H9 (cell line): ENCODE measurements around the gene ZMYND11. TPM values are rescaled to one million over a fixed set of nuclear protein-coding genes. Genes with fewer than 3 reads are reported as not detected.

Experiments
- DNase-seq: peaks from one replicate; pipeline ENCODE4 v3.0.0-alpha.2; 2017
- H2AFZ ChIP-seq: one replicate; pipeline ENCODE4 v1.6.1; 2013; ENCODE audit warnings: mild to moderate bottlenecking, low read length, control low read depth, moderate library complexity
- H2AK5ac ChIP-seq: 2 replicates; pipeline ENCODE4 v1.6.1; 2013; ENCODE audit warnings: low read length, control low read depth, mixed read lengths; ENCODE audit not compliant: insufficient read length
- H2BK120ac ChIP-seq: one replicate; pipeline ENCODE4 v1.6.1; 2013; ENCODE audit warnings: low read depth, mild to moderate bottlenecking, low read length, control low read depth, inconsistent platforms; ENCODE audit not compliant: poor library complexity, severe bottlenecking
- H2BK12ac ChIP-seq: 2 replicates; pipeline ENCODE4 v1.6.1; 2013; ENCODE audit warnings: low read length, control low read depth, mixed read lengths, low read depth; ENCODE audit not compliant: insufficient read length
- H2BK15ac ChIP-seq: 2 replicates; pipeline ENCODE4 v1.6.1; 2013; ENCODE audit warnings: low read depth, low read length, control low read depth
- H2BK20ac ChIP-seq: one replicate; pipeline ENCODE4 v1.6.1; 2013; ENCODE audit warnings: low read depth, mild to moderate bottlenecking, low read length, control low read depth, inconsistent platforms; ENCODE audit not compliant: poor library complexity, severe bottlenecking
- H2BK5ac ChIP-seq: 2 replicates; pipeline ENCODE4 v1.6.1; 2013; ENCODE audit warnings: low read length, control low read depth, mixed read lengths; ENCODE audit not compliant: insufficient read length
- H3K14ac ChIP-seq: 2 replicates; pipeline ENCODE4 v1.6.1; 2013; ENCODE audit warnings: low read length, control low read depth; ENCODE audit not compliant: insufficient read depth
- H3K18ac ChIP-seq: 2 replicates; pipeline ENCODE4 v1.6.1; 2013; ENCODE audit warnings: low read depth, mild to moderate bottlenecking, mixed read lengths, low read length, control low read depth; ENCODE audit not compliant: insufficient read length
- H3K23ac ChIP-seq: 2 replicates; pipeline ENCODE4 v1.6.1; 2013; ENCODE audit warnings: low read length, control low read depth, mixed read lengths, low read depth; ENCODE audit not compliant: insufficient read length
- H3K23me2 ChIP-seq: 2 replicates; pipeline ENCODE4 v1.6.1; 2013; ENCODE audit warnings: low read depth, mild to moderate bottlenecking, mixed read lengths, low read length, control low read depth; ENCODE audit not compliant: insufficient read length, poor library complexity, severe bottlenecking
- H3K27ac ChIP-seq: 2 replicates; pipeline ENCODE4 v1.5.1; 2013; ENCODE audit warnings: low read length, control low read depth, mixed read lengths, low read depth; ENCODE audit not compliant: insufficient read length
- H3K27me3 ChIP-seq: 2 replicates; pipeline ENCODE4 v1.6.1; 2013; ENCODE audit warnings: low read length, control low read depth, inconsistent platforms; ENCODE audit not compliant: insufficient read depth
- H3K4ac ChIP-seq: 2 replicates; pipeline ENCODE4 v1.6.1; 2013; ENCODE audit warnings: low read depth, mild to moderate bottlenecking, control low read depth, inconsistent platforms, low read length, moderate library complexity
- H3K4me1 ChIP-seq: 2 replicates; pipeline ENCODE4 v1.6.1; 2013; ENCODE audit warnings: low read length, control low read depth, inconsistent platforms; ENCODE audit not compliant: insufficient read depth
- H3K4me2 ChIP-seq: 2 replicates; pipeline ENCODE4 v1.6.1; 2013; ENCODE audit warnings: low read length, control low read depth, mixed read lengths; ENCODE audit not compliant: insufficient read length, insufficient read depth
- H3K56ac ChIP-seq: 2 replicates; pipeline ENCODE4 v1.6.1; 2013; ENCODE audit warnings: low read depth, mild to moderate bottlenecking, mixed read lengths, low read length, control low read depth; ENCODE audit not compliant: insufficient read length
- H3K79me1 ChIP-seq: 2 replicates; pipeline ENCODE4 v1.6.1; 2013; ENCODE audit warnings: low read depth, mild to moderate bottlenecking, moderate library complexity, low read length, control low read depth, inconsistent platforms; ENCODE audit not compliant: insufficient read depth, poor library complexity, severe bottlenecking
- H3K79me2 ChIP-seq: 2 replicates; pipeline ENCODE4 v1.6.1; 2013; ENCODE audit warnings: low read length, control low read depth, inconsistent platforms; ENCODE audit not compliant: insufficient read depth
- H3K9ac ChIP-seq: 2 replicates; pipeline ENCODE4 v1.6.1; 2013; ENCODE audit warnings: low read length, control low read depth, mixed read lengths; ENCODE audit not compliant: insufficient read length; ENCODE audit errors: extremely low read depth
- H3K9me3 ChIP-seq: one replicate; pipeline ENCODE4 v1.6.1; 2013; ENCODE audit warnings: low read depth, low read length, inconsistent platforms; ENCODE audit not compliant: control insufficient read depth
- H3T11ph ChIP-seq: one replicate; pipeline ENCODE4 v1.6.1; 2013; ENCODE audit warnings: mild to moderate bottlenecking, low read length, control low read depth, inconsistent platforms
- H4K20me1 ChIP-seq: one replicate; pipeline ENCODE4 v1.6.1; 2013; ENCODE audit not compliant: control insufficient read depth, insufficient read length, insufficient read depth
- H4K5ac ChIP-seq: 2 replicates; pipeline ENCODE4 v1.6.1; 2013; ENCODE audit warnings: low read depth, mild to moderate bottlenecking, mixed read lengths, low read length, control low read depth; ENCODE audit not compliant: insufficient read length
- H4K8ac ChIP-seq: replicated peaks from 2 replicates; pipeline ENCODE4 v1.6.1; 2013; ENCODE audit warnings: low read length, control low read depth, mixed read lengths, low read depth; ENCODE audit not compliant: insufficient read length
- H4K91ac ChIP-seq: 2 replicates; pipeline ENCODE4 v1.6.1; 2013; ENCODE audit warnings: low read depth, mild to moderate bottlenecking, moderate library complexity, mixed read lengths, low read length, control low read depth; ENCODE audit not compliant: insufficient read length
- H3K27ac Mint-ChIP-seq, 3 experiments: 2 replicates in 2 of 3; 3 replicates in 1 of 3; pipeline ENCODE4 v1.8.0; 2020 to 2021; ENCODE audit warnings: mixed read lengths in 3 of 3, mild to moderate bottlenecking in 1 of 3, moderate library complexity in 1 of 3
- H3K27me3 Mint-ChIP-seq: 2 replicates; pipeline ENCODE4 v1.8.0; 2021; ENCODE audit warnings: low read depth, mild to moderate bottlenecking, moderate library complexity, mixed read lengths
- H3K36me3 Mint-ChIP-seq, 3 experiments: 2 replicates in 2 of 3; 3 replicates in 1 of 3; pipeline ENCODE4 v1.8.0; 2020 to 2021; ENCODE audit warnings: low read depth in 3 of 3, mixed read lengths in 3 of 3; ENCODE audit not compliant: insufficient read depth in 1 of 3
- H3K4me1 Mint-ChIP-seq, 2 experiments: 2 replicates each; pipeline ENCODE4 v1.8.0; 2020; ENCODE audit warnings: mixed read lengths in 2 of 2
- H3K4me3 Mint-ChIP-seq, 2 experiments: 2 replicates in 1 of 2; 3 replicates in 1 of 2; pipeline ENCODE4 v1.8.0; 2020 to 2021; ENCODE audit warnings: mild to moderate bottlenecking in 2 of 2, mixed read lengths in 2 of 2, moderate library complexity in 1 of 2
- H3K9me3 Mint-ChIP-seq, 2 experiments: 2 replicates in 1 of 2; 3 replicates in 1 of 2; pipeline ENCODE4 v1.8.0; 2020; ENCODE audit warnings: mild to moderate bottlenecking in 2 of 2, mixed read lengths in 2 of 2, moderate library complexity in 1 of 2
- WGBS: extraction: QIAGEN DNeasy Blood & Tissue Kit; methylation state at CpG from one replicate; pipeline ENCODE4 v1.1.7; 2013; ENCODE audit warnings: missing lambda C conversion rate, low lambda C conversion rate, mixed read lengths; ENCODE audit not compliant: insufficient read length; ENCODE audit errors: extremely low coverage; 5-methylcytosine and 5-hydroxymethylcytosine counted together
- total RNA-seq: library from RNA; stranded (reverse); gene quantifications from 2 replicates; pipeline ENCODE4 v1.2.1, GENCODE V29; 2021
- TF ChIP-seq, protein P1 (sequence below): fragments of 200-600 bp; sonication (generic); conservative IDR thresholded peaks from 3 replicates; pipeline ENCODE4 v1.8.0; 2021; ENCODE audit warnings: antibody characterized with exemption, mild to moderate bottlenecking

ZMYND11 gene
- total RNA-seq, 1 experiment from 2014 or later, result 33.7 TPM

- no peaks in the 10 kb centered on the region; a peak in 1 of 5 replicates for H3K9me3 Mint-ChIP-seq
- Histone ChIP-seq H3K79me1 (no peaks in the 10 kb centered on the region), H2AFZ (peak overlapping the region; percentile 83), H3K9ac (peak overlapping the region; percentile 60), H4K8ac (no peak overlapping the region), H3K27me3 (peaks cover 3% of the 10 kb centered on the region; the same call in 1 of the 2 replicates), H3K56ac (no peak overlapping the region), H3K4me2 (peak overlapping the region; percentile 100), H3K9me3 (no peaks in the 10 kb centered on the region), H2BK20ac (no peak overlapping the region), H3K4ac (no peak overlapping the region), H4K91ac (no peak overlapping the region), H3K23me2 (peaks cover 14% of the 10 kb centered on the region), H3K4me1 (peaks cover 5% of the 10 kb centered on the region; the same call in 1 of the 2 replicates), H3K23ac (no peak overlapping the region), H4K5ac (no peak overlapping the region), H2BK5ac (no peak overlapping the region), H3K18ac (peak overlapping the region; percentile 86), H2BK12ac (no peak overlapping the region), H2BK120ac (no peak overlapping the region), H3K79me2 (peaks cover 8% of the 10 kb centered on the region; the same call in 1 of the 2 replicates), H2AK5ac (no peak overlapping the region), H4K20me1 (no peaks in the 10 kb centered on the region), H3T11ph (no peak overlapping the region), H3K14ac (peak overlapping the region; percentile 94), H3K27ac (no peak overlapping the region), H2BK15ac (no peak overlapping the region)
- H3K36me3 Mint-ChIP-seq, result peaks cover 0 to 2% (median 0%) of the 10 kb centered on the region in 3 experiments; a peak in 2 of 7 replicates
- peaks cover 19% of the 10 kb centered on the region for H3K27me3 Mint-ChIP-seq
- TF ChIP-seq, protein P1, sequence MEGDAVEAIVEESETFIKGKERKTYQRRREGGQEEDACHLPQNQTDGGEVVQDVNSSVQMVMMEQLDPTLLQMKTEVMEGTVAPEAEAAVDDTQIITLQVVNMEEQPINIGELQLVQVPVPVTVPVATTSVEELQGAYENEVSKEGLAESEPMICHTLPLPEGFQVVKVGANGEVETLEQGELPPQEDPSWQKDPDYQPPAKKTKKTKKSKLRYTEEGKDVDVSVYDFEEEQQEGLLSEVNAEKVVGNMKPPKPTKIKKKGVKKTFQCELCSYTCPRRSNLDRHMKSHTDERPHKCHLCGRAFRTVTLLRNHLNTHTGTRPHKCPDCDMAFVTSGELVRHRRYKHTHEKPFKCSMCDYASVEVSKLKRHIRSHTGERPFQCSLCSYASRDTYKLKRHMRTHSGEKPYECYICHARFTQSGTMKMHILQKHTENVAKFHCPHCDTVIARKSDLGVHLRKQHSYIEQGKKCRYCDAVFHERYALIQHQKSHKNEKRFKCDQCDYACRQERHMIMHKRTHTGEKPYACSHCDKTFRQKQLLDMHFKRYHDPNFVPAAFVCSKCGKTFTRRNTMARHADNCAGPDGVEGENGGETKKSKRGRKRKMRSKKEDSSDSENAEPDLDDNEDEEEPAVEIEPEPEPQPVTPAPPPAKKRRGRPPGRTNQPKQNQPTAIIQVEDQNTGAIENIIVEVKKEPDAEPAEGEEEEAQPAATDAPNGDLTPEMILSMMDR, result no peak
- H3K27ac Mint-ChIP-seq, result peak overlapping the region in 1 of 3 experiments; percentile 84; a peak in 1 of 7 replicates
- WGBS, result no CpG with 5 or more reads among the region's 84 CpGs
- peaks cover 33 to 35% of the 10 kb centered on the region in 2 experiments for H3K4me1 Mint-ChIP-seq
- DNase-seq, result no peak
- H3K4me3 Mint-ChIP-seq, result peak overlapping the region; percentile 78 to 93
Measured at GRCh38 chr10:134247-135131, 766 bp upstream of the ZMYND11 start.
